ENCODE measurements around the gene AGAP1. TPM values are rescaled to one million over a fixed set of nuclear protein-coding genes. Genes with fewer than 3 reads are reported as not detected.

AGAP1 gene
- total RNA-seq, 4 donors from 2014 or later: 7.2 to 19.6 (median 15.2) TPM

GRCh38 chr2:235976516-235976915, 482.7 kb downstream of the AGAP1 start:
- H3K27ac ChIP-seq: no peak overlapping the region
- no peak for DNase-seq
- WGBS, 2 donors: 78 to 79% methylated on average over 6 of the region's 6 CpGs
- H3K36me3 ChIP-seq: peaks cover 0 to 43% (median 0%) of the 10 kb centered on the region in 3 donors
- no peaks in the 10 kb centered on the region for H3K4me1 ChIP-seq
- intact Hi-C loops (cut with DNase I): no loop called here
- H3K4me3 ChIP-seq: no peak overlapping the region
- TF ChIP-seq, protein P1, sequence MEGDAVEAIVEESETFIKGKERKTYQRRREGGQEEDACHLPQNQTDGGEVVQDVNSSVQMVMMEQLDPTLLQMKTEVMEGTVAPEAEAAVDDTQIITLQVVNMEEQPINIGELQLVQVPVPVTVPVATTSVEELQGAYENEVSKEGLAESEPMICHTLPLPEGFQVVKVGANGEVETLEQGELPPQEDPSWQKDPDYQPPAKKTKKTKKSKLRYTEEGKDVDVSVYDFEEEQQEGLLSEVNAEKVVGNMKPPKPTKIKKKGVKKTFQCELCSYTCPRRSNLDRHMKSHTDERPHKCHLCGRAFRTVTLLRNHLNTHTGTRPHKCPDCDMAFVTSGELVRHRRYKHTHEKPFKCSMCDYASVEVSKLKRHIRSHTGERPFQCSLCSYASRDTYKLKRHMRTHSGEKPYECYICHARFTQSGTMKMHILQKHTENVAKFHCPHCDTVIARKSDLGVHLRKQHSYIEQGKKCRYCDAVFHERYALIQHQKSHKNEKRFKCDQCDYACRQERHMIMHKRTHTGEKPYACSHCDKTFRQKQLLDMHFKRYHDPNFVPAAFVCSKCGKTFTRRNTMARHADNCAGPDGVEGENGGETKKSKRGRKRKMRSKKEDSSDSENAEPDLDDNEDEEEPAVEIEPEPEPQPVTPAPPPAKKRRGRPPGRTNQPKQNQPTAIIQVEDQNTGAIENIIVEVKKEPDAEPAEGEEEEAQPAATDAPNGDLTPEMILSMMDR (IDR thresholded peaks at IDR 0.05): no peak
- TF ChIP-seq POLR2A (IDR thresholded peaks at IDR 0.05): no peak
- no peaks in the 10 kb centered on the region for H3K27me3 ChIP-seq
- no peaks in the 10 kb centered on the region for H3K9me3 ChIP-seq

DNA sequence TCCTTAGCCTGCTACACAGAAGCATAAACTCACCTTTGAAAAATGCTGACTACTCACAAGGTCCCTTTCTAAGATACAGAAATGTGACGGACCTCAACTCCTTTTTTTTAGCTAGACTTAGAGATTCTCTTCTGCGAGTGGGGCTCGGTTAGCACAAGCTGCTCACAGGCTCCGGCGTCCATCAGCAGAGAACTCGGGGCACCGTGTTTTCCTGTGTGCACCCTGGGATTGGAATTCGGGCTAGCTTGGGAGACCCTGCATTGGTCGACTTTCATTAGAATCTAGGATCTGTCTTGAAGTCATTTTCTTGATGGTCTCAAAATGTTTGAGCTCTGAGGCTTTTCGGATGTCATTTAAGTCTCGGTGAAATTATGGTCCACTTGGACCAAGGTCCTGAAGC, 483.1 kb downstream of the AGAP1 start:
- H3K27me3 ChIP-seq: no peaks in the 10 kb centered on the region
- no peak for TF ChIP-seq POLR2A (IDR thresholded peaks at IDR 0.05)
- TF ChIP-seq, protein P1 (IDR thresholded peaks at IDR 0.05): no peak
- no peak overlapping the region for H3K27ac ChIP-seq
- 80 to 88% methylated on average over 4 to 10 of the region's 11 CpGs for whole genome bisulfite sequencing, 2 donors
- no peak for DNase-seq
- H3K4me3 ChIP-seq: no peak overlapping the region
- H3K9me3 ChIP-seq: no peaks in the 10 kb centered on the region
- no peaks in the 10 kb centered on the region for H3K4me1 ChIP-seq
- intact Hi-C loops (cut with DNase I): no loop called here
- H3K36me3 ChIP-seq: peaks cover 0 to 43% (median 0%) of the 10 kb centered on the region in 3 donors

DNA sequence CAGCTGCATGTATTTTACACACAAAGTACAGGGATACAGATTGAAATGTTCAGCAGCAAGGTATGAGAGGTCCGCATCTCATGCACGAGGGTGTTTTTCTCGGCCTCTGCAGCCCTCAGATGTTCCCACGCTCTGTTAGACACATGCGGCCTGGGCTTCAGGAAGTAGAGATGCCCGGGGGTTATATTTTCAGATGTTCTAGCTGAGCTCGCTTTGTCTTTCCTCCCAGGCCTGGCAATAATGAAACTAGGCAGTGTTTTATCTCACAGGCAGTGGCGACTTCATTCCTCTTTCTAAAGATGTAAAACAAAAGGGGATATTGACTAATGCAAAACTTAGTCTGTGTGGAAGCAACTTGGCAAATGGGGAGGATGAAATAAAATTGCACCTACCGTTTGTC, 483.6 kb downstream of the AGAP1 start:
- intact Hi-C loops (cut with DNase I): no loop called here
- Histone ChIP-seq H3K4me1 (no peaks in the 10 kb centered on the region), H3K9me3 (no peaks in the 10 kb centered on the region), H3K36me3 (peaks cover 0 to 40% (median 0%) of the 10 kb centered on the region in 3 donors), H3K4me3 (no peak overlapping the region), H3K27me3 (no peaks in the 10 kb centered on the region), H3K27ac (no peak overlapping the region)
- WGBS, 2 donors: 71 to 86% methylated on average over 7 to 9 of the region's 9 CpGs
- DNase-seq: no peak
- TF ChIP-seq, protein P1 (IDR thresholded peaks at IDR 0.05): no peak
- no peak for TF ChIP-seq POLR2A (IDR thresholded peaks at IDR 0.05)

DNA sequence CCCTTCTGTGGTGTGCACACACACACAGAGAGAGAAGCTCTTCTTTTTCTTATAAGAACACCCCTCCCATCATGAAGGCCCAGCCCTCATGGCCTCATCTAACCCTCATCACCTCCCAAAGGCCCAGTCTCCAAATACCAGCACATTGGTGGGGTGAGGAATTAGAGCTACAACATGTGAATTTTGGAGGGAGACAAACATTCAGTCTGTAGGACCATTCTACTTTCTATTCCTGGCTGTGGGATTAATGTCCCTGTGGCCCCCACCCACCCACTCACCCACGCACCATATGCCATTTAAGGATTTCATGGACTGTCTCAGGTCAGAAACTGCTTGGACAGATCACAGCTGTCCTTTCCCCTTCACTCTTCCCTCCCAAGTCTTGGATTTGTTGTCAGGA, 484.2 kb downstream of the AGAP1 start:
- no peak for DNase-seq
- TF ChIP-seq POLR2A (IDR thresholded peaks at IDR 0.05): no peak
- TF ChIP-seq, protein P1 (IDR thresholded peaks at IDR 0.05): no peak
- intact Hi-C loops (cut with DNase I): no loop called here
- peaks cover 0 to 40% (median 0%) of the 10 kb centered on the region in 3 donors for H3K36me3 ChIP-seq
- no peak overlapping the region for H3K27ac ChIP-seq
- no peak overlapping the region for H3K4me3 ChIP-seq
- no peaks in the 10 kb centered on the region for H3K9me3 ChIP-seq
- H3K4me1 ChIP-seq: no peaks in the 10 kb centered on the region
- WGBS, 2 donors: 79 to 83% methylated on average over 1 of the region's 1 CpG
- H3K27me3 ChIP-seq: no peaks in the 10 kb centered on the region

GRCh38 chr2:235979037-235979436, 485.2 kb downstream of the AGAP1 start:
- Histone ChIP-seq H3K9me3 (no peaks in the 10 kb centered on the region), H3K4me3 (no peak overlapping the region), H3K4me1 (no peaks in the 10 kb centered on the region), H3K36me3 (peaks cover 0 to 42% (median 0%) of the 10 kb centered on the region in 3 donors), H3K27me3 (no peaks in the 10 kb centered on the region), H3K27ac (no peak overlapping the region)
- WGBS, 2 donors: 72 to 86% methylated on average over 8 of the region's 8 CpGs
- no peak for TF ChIP-seq POLR2A (IDR thresholded peaks at IDR 0.05)
- TF ChIP-seq, protein P1 (IDR thresholded peaks at IDR 0.05): no peak
- intact Hi-C loops (cut with DNase I): no loop called here
- DNase-seq: no peak
